Esophagus muscularis mucosa (tissue), 4 donors: ENCODE results near the gene PAQR5. TPM values are rescaled to one million over a fixed set of nuclear protein-coding genes. Genes with fewer than 3 reads are reported as not detected.

Experiments
- DNase-seq: peaks from one replicate; pipeline ENCODE4 v3.0.0-alpha.2; 2017; ENCODE audit errors: extremely low spot score
- H3K27ac ChIP-seq, 4 donors: fragments of 200-600 bp; sonication (generic); replicated peaks in 1 of 4; 1 replicate in 3 of 4; 2 replicates in 1 of 4; pipeline ENCODE4 v1.5.1; 2016 to 2019; ENCODE audit warnings: mild to moderate bottlenecking in 1 of 4
- H3K27me3 ChIP-seq, 4 donors: fragments of 200-600 bp; sonication (generic); one replicate each; pipeline versions ENCODE4 v1.5.1 to v1.6.0; 2016 to 2019
- H3K36me3 ChIP-seq, 4 donors: fragments of 200-600 bp; sonication (generic); one replicate each; pipeline ENCODE4 v1.5.1; 2016 to 2019
- H3K4me1 ChIP-seq, 4 donors: fragments of 200-600 bp; sonication (generic); one replicate each; pipeline ENCODE4 v1.5.1; 2016 to 2019
- H3K4me3 ChIP-seq, 4 donors: fragments of 200-600 bp; sonication (generic); 1 replicate in 2 of 4; 2 replicates in 2 of 4; pipeline ENCODE4 v1.5.1; 2016 to 2019; ENCODE audit warnings: mild to moderate bottlenecking in 4 of 4, moderate library complexity in 1 of 4
- H3K9me3 ChIP-seq, 4 donors: fragments of 200-600 bp; sonication (generic); 1 replicate in 3 of 4; 2 replicates in 1 of 4; pipeline ENCODE4 v1.5.1; 2016 to 2019
- CTCF ChIP-seq, 3 experiments: fragments of 200-600 bp in 2 of 3; fragments of 450-650 bp in 1 of 3; sonication (generic) in 2 of 3; IDR thresholded peaks; one replicate each; pipeline ENCODE4 v1.5.1; 2017 to 2019; ENCODE audit warnings: antibody characterized with exemption in 3 of 3, mild to moderate bottlenecking in 2 of 3, moderate library complexity in 1 of 3
- EP300 ChIP-seq: sonication (generic); formaldehyde crosslinking; IDR thresholded peaks from one replicate; pipeline ENCODE4 v1.6.1; 2017; ENCODE audit warnings: antibody characterized with exemption
- POLR2A ChIP-seq: fragments of 450-650 bp; IDR thresholded peaks from one replicate; pipeline ENCODE4 v1.6.1; 2017; ENCODE audit warnings: antibody characterized with exemption, moderate library complexity, mild to moderate bottlenecking, low read depth
- POLR2AphosphoS5 ChIP-seq, 2 donors: sonication (generic); formaldehyde crosslinking; IDR thresholded peaks; one replicate each; pipeline ENCODE4 v1.6.1; 2017; ENCODE audit warnings: antibody characterized with exemption in 2 of 2
- WGBS: methylation state at CpG from one replicate; pipeline ENCODE4 v1.1.5; 2018; 5-methylcytosine and 5-hydroxymethylcytosine counted together
- intact Hi-C: fragments of 100-400 bp; cut with DNase I; formaldehyde crosslinking; loops from one replicate; pipeline ENCODE4 v1.15.1; 2023
- total RNA-seq, 4 donors: library from RNA; depleted of rRNA; stranded (reverse); fragments of >200 nt; gene quantifications; one replicate each; pipeline versions ENCODE4 v1.1.0 to v1.2.1, GENCODE V29; 2016

Gene PAQR5
- total RNA-seq, 4 donors from 2014 or later: 0.32 to 3.0 (median 1.5) TPM

- Histone ChIP-seq H3K9me3 (no peaks in the 10 kb centered on the region), H3K27me3 (peaks cover 0 to 53% (median 13%) of the 10 kb centered on the region in 4 donors), H3K27ac (no peak overlapping the region), H3K36me3 (no peaks in the 10 kb centered on the region), H3K4me3 (no peak overlapping the region), H3K4me1 (peaks cover 5 to 10% (median 6%) of the 10 kb centered on the region in 4 donors)
- 57% methylated on average over 5 of the region's 5 CpGs for WGBS
- TF ChIP-seq POLR2A (no peak), POLR2AphosphoS5 (IDR thresholded peaks at IDR 0.05) (no peak), EP300 (no peak), CTCF (IDR thresholded peaks at IDR 0.05) (no peak)
- no peak for DNase-seq
- intact Hi-C loops: no loop called here
These were observed 5.5 kb downstream of the PAQR5 start for GRCh38 chr15:69304182-69304545.

- Histone ChIP-seq H3K27me3 (peaks cover 0 to 41% (median 4%) of the 10 kb centered on the region in 4 donors), H3K27ac (no peak overlapping the region), H3K36me3 (no peaks in the 10 kb centered on the region), H3K9me3 (no peaks in the 10 kb centered on the region), H3K4me1 (no peaks in the 10 kb centered on the region), H3K4me3 (no peak overlapping the region)
- intact Hi-C loops: no loop called here
- DNase-seq: no peak
- WGBS: 67% methylated on average over 13 of the region's 20 CpGs
- TF ChIP-seq CTCF (IDR thresholded peaks at IDR 0.05) (no peak), POLR2AphosphoS5 (IDR thresholded peaks at IDR 0.05) (no peak)
These were observed 6.7 kb downstream of the PAQR5 start for GRCh38 chr15:69305204-69305931.

GRCh38 chr15:69305933-69306568 lies 7.3 kb downstream of the PAQR5 start:
- no peak for TF ChIP-seq POLR2AphosphoS5 (IDR thresholded peaks at IDR 0.05)
- TF ChIP-seq EP300: no peak
- TF ChIP-seq POLR2A: no peak
- no peak for TF ChIP-seq CTCF (IDR thresholded peaks at IDR 0.05)
- WGBS: 93% methylated on average over 9 of the region's 9 CpGs
- H3K4me1 ChIP-seq: no peaks in the 10 kb centered on the region
- no peak overlapping the region for H3K27ac ChIP-seq
- H3K27me3 ChIP-seq: peaks cover 0 to 39% (median 3%) of the 10 kb centered on the region in 4 donors
- intact Hi-C loops: no loop called here
- no peak for DNase-seq
- H3K36me3 ChIP-seq: no peaks in the 10 kb centered on the region
- no peaks in the 10 kb centered on the region for H3K9me3 ChIP-seq
- no peak overlapping the region for H3K4me3 ChIP-seq

- no peak overlapping the region for H3K4me3 ChIP-seq
- peaks cover 0 to 20% (median 0%) of the 10 kb centered on the region in 4 donors for H3K27me3 ChIP-seq
- H3K27ac ChIP-seq: no peak overlapping the region
- no peaks in the 10 kb centered on the region for H3K9me3 ChIP-seq
- intact Hi-C loops: no loop called here
- WGBS: 71% methylated on average over 3 of the region's 3 CpGs
- no peak for DNase-seq
- no peaks in the 10 kb centered on the region for H3K4me1 ChIP-seq
- TF ChIP-seq EP300 (no peak), POLR2A (no peak), POLR2AphosphoS5 (IDR thresholded peaks at IDR 0.05) (no peak)
- no peaks in the 10 kb centered on the region for H3K36me3 ChIP-seq
These were observed 9.2 kb downstream of the PAQR5 start for GRCh38 chr15:69307939-69308338.

GRCh38 chr15:69308949-69309348 lies 10.2 kb downstream of the PAQR5 start:
- no peaks in the 10 kb centered on the region for H3K4me1 ChIP-seq
- no peak overlapping the region for H3K4me3 ChIP-seq
- WGBS: 88% methylated on average over 5 of the region's 5 CpGs
- intact Hi-C loops: no loop called here
- H3K27ac ChIP-seq: no peak overlapping the region
- no peaks in the 10 kb centered on the region for H3K9me3 ChIP-seq
- no peaks in the 10 kb centered on the region for H3K36me3 ChIP-seq
- H3K27me3 ChIP-seq: peaks cover 0 to 14% (median 0%) of the 10 kb centered on the region in 4 donors
- DNase-seq: no peak
- TF ChIP-seq POLR2AphosphoS5 (IDR thresholded peaks at IDR 0.05): no peak
- TF ChIP-seq CTCF (IDR thresholded peaks at IDR 0.05): no peak
- TF ChIP-seq EP300: no peak
- no peak for TF ChIP-seq POLR2A
